NCI-H1092 treated with DMSO at 0.1 percent for 48 hours (cell line): ENCODE results near the gene CMSS1.
"Not testable (repeated sequence)": the region's sequence is repeated elsewhere in the genome, so short reads cannot be mapped to it uniquely, and the experiment has no call there.

Experiments used
- DNase-seq: peaks from one replicate; lab custom pipeline; 2025; lab: John Stamatoyannopoulos, UW

CMSS1 gene

GRCh38 chr3:100084100-100084806, 266.6 kb downstream of the CMSS1 start:
- no peak for DNase-seq

- no peak for DNase-seq
Observed at GRCh38 chr3:100086401-100086800, 268.7 kb downstream of the CMSS1 start.

- no peak for DNase-seq
Observed at GRCh38 chr3:100087198-100087597, 269.5 kb downstream of the CMSS1 start.

GRCh38 chr3:100088735-100089368, 271.2 kb downstream of the CMSS1 start:
- DNase-seq, result no peak

- DNase-seq, result no peak
Observed at GRCh38 chr3:100089812-100090668, 272.4 kb downstream of the CMSS1 start.

- DNase-seq, result no peak
Observed at GRCh38 chr3:100090669-100091005, 273.0 kb downstream of the CMSS1 start.

- DNase-seq, result no peak
Observed at GRCh38 chr3:100093831-100094230, 276.2 kb downstream of the CMSS1 start.

GRCh38 chr3:100096286-100096685, 278.6 kb downstream of the CMSS1 start:
- not testable (repeated sequence) for DNase-seq

- DNase-seq, result no peak
Observed at GRCh38 chr3:100096866-100097265, 279.2 kb downstream of the CMSS1 start.

- no peak for DNase-seq
Observed at GRCh38 chr3:100097919-100098783, 280.5 kb downstream of the CMSS1 start.

GRCh38 chr3:100098784-100099070, 281.1 kb downstream of the CMSS1 start:
- DNase-seq, result no peak

- DNase-seq, result no peak
Observed at GRCh38 chr3:100099621-100100020, 282.0 kb downstream of the CMSS1 start.

GRCh38 chr3:100100425-100100824, 282.8 kb downstream of the CMSS1 start:
- DNase-seq, result no peak

- peak; percentile 46 for DNase-seq
Observed at GRCh38 chr3:100102757-100103156, 285.1 kb downstream of the CMSS1 start.

- DNase-seq, result peak; percentile 93
Observed at GRCh38 chr3:100103558-100104441, 286.1 kb downstream of the CMSS1 start.

- no peak for DNase-seq
Observed at GRCh38 chr3:100104442-100104798, 286.8 kb downstream of the CMSS1 start.

- DNase-seq, result peak; percentile 7
Observed at GRCh38 chr3:100104817-100105413, 287.3 kb downstream of the CMSS1 start.

GRCh38 chr3:100105501-100105900, 287.8 kb downstream of the CMSS1 start:
- DNase-seq, result no peak

GRCh38 chr3:100106094-100106493, 288.4 kb downstream of the CMSS1 start:
- peak; percentile 18 for DNase-seq

- DNase-seq, result no peak
Observed at GRCh38 chr3:100106531-100107141, 289.0 kb downstream of the CMSS1 start.
